Activated CD4-positive, alpha-beta T cell treated with anti-CD3 and anti-CD28 coated beads, Interleukin-2, amount 50 U/mL, for 24 hours (primary cell): ENCODE measurements around the gene MAP10.

ENCODE experiments used
- DNase-seq, 2 donors: peaks; one replicate each; pipeline ENCODE4 v3.0.0-alpha.2; 2020; ENCODE audit warnings: low read depth in 1 of 2, low spot score in 1 of 2

The MAP10 gene

GRCh38 chr1:232853994-232854797 lies 49.0 kb downstream of the MAP10 start:
- DNase-seq, result no peak

GRCh38 chr1:232854798-232855159 lies 49.6 kb downstream of the MAP10 start:
- DNase-seq, result no peak

- no peak for DNase-seq
These were observed 51.3 kb downstream of the MAP10 start for GRCh38 chr1:232856541-232856940.
